Kidney epithelial cell (primary cell): Measurements from ENCODE around the gene NCR3LG1. TPM values are rescaled to one million over a fixed set of nuclear protein-coding genes. Genes with fewer than 3 reads are reported as not detected.

Experiments used
- DNase-seq: peaks from one replicate; pipeline ENCODE4 v3.0.0-alpha.2; 2010; ENCODE audit warnings: low read depth
- H3K27me3 ChIP-seq: 2 replicates; pipeline ENCODE4 v1.6.0; 2011; ENCODE audit warnings: low read length; ENCODE audit not compliant: control insufficient read depth, insufficient read depth
- H3K36me3 ChIP-seq: 2 replicates; pipeline ENCODE4 v1.5.1; 2011; ENCODE audit warnings: low read length; ENCODE audit not compliant: control insufficient read depth, insufficient read depth
- H3K4me3 ChIP-seq: 2 replicates; pipeline ENCODE4 v1.5.1; 2011; ENCODE audit warnings: low read depth, mild to moderate bottlenecking, control low read depth, low read length
- total RNA-seq: library from RNA; depleted of rRNA; stranded (reverse); fragments of >200 nt; gene quantifications from 2 replicates; pipeline ENCODE4 v1.2.3, GENCODE V29; 2015
- TF ChIP-seq, protein P1 (sequence below): IDR thresholded peaks from 2 replicates; pipeline ENCODE4 v1.5.1; 2011; ENCODE audit warnings: mild to moderate bottlenecking, moderate library complexity, low read length, control low read depth, inconsistent platforms; ENCODE audit not compliant: insufficient read depth, poor library complexity, severe bottlenecking

The NCR3LG1 gene
- total RNA-seq, 1 donor from 2014 or later: 10.1 TPM

DNA sequence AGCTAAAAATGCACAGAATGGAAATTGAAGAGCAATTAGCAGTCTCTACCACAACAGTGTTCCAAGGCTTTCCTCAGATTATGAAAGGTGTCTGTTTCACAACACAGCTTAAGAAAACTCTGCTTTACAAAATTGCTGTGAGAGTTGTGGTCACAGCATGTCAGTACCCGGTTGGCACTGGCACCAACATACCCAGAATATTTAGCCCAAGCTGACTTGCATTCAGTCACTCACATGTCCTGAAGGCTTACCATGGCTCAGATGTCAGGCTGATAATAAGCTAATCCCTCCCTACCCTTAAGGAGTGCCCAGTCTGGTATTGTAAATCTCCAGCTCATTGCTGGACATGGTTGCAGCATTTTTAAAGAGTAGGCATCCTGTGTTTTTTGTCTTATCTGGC, 14.9 kb downstream of the NCR3LG1 start:
- Histone ChIP-seq H3K4me3 (no peak overlapping the region), H3K27me3 (no peaks in the 10 kb centered on the region), H3K36me3 (no peaks in the 10 kb centered on the region)
- DNase-seq: no peak
- TF ChIP-seq, protein P1, sequence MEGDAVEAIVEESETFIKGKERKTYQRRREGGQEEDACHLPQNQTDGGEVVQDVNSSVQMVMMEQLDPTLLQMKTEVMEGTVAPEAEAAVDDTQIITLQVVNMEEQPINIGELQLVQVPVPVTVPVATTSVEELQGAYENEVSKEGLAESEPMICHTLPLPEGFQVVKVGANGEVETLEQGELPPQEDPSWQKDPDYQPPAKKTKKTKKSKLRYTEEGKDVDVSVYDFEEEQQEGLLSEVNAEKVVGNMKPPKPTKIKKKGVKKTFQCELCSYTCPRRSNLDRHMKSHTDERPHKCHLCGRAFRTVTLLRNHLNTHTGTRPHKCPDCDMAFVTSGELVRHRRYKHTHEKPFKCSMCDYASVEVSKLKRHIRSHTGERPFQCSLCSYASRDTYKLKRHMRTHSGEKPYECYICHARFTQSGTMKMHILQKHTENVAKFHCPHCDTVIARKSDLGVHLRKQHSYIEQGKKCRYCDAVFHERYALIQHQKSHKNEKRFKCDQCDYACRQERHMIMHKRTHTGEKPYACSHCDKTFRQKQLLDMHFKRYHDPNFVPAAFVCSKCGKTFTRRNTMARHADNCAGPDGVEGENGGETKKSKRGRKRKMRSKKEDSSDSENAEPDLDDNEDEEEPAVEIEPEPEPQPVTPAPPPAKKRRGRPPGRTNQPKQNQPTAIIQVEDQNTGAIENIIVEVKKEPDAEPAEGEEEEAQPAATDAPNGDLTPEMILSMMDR: no peak

DNA sequence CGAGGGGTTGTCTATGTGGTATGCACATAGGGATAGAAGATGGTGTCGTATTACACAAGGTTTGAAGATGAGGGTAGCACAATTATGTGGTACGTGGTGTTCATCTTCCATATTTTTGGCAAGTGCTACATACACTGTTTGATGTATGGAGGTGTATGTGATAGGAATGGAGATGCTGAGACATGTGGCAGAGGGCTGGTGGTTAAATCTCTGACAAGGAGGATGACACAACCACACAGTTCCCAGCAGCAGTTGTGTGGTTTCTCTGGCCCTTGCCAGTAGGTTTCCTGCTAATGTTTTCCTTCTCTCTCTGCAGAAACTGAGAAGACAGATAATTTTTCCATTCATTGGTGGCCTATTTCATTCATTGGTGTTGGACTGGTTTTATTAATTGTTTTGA, 17.0 kb downstream of the NCR3LG1 start:
- DNase-seq: no peak
- H3K36me3 ChIP-seq: no peaks in the 10 kb centered on the region
- H3K27me3 ChIP-seq: no peaks in the 10 kb centered on the region
- TF ChIP-seq, protein P1: no peak
- no peak overlapping the region for H3K4me3 ChIP-seq

DNA sequence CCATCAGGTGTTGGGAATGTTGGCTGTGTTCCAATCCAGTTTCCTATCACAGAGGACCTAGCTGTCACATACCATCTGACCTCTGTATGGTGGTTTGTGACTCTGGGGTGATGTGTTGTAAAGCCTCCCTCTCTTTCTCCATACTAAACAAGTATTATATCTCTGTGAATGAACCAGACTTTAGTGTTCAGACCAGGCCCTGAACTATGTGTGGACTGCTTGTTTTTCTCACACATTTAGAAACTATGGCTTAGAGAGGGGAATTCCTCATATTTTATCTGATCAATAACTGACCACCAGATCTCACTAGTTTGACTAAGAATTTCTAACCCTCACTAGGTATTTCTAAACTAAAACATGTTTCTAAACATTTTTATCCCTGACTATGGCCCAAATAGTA, 17.5 kb downstream of the NCR3LG1 start:
- no peak for DNase-seq
- TF ChIP-seq, protein P1: no peak
- H3K27me3 ChIP-seq: no peaks in the 10 kb centered on the region
- H3K36me3 ChIP-seq: no peaks in the 10 kb centered on the region
- no peak overlapping the region for H3K4me3 ChIP-seq

DNA sequence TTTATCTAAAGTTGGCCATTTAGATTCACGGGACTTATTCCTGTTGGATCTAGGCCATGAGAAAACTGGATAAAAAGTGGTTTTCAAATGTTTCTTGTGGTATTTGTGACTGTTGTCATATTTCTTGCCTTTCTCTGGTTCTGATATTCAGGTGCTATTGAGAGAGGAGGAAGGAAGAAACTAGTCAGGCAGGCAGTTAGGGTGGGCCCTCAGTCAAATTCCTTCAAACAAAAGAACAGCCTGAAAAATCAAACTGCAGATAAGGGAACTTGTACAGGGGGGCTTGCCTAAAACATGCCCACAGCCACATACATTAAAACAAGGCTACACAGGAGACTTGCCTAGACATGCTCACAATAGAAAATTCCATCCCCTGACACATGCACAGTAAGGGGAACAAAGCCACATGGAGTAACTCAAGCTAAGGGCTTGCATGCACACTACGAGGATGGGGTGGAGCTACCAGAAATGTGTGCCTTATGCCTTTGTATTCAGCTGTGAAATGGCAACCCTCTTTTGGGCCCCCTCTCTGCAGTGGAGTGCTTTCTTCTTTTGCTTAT, 18.2 kb downstream of the NCR3LG1 start:
- H3K27me3 ChIP-seq: no peaks in the 10 kb centered on the region
- no peaks in the 10 kb centered on the region for H3K36me3 ChIP-seq
- H3K4me3 ChIP-seq: no peak overlapping the region
- no peak for DNase-seq
- TF ChIP-seq, protein P1: no peak

DNA sequence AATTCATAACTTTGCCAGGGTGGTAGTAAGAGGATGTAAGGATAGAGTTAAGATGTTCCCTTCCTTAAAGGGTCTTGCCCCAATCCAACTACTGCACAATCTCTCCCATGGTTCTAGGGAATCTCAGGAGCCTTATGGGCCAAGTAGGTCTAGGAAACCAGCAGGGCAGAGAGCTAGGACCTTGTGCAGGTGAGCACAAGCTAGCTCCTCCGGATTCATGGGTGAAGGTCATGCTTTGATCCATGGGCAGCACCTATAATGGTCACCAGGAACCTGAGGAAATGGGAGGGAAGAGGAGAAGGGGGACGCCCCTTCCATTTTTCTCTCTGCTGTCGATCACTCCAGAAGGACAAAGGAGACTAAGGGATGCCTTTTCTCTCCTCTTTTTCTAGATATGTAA, 20.0 kb downstream of the NCR3LG1 start:
- TF ChIP-seq, protein P1: no peak
- no peak for DNase-seq
- Histone ChIP-seq H3K27me3 (no peaks in the 10 kb centered on the region), H3K4me3 (no peak overlapping the region), H3K36me3 (no peaks in the 10 kb centered on the region)

DNA sequence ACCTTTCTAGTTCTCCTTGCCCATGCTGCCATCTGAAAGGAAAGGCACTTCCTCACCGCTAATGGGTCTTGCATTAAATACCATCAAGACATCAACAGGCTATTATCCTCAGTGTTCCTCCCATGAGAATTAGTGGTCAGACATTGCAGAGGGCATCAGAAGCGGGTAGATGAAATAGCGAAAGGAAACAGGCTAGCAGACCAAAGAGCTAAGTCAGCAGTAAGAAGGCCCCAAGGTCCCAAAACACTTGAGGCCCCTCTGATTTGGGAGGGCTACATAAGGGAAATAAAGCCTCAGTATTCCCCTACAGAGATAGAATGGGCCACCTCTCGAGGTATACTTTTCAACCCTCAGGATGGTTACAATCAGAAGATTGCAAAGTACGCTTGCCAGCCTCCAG, 23.9 kb downstream of the NCR3LG1 start:
- TF ChIP-seq, protein P1: no peak
- no peak for DNase-seq
- Histone ChIP-seq H3K4me3 (no peak overlapping the region), H3K27me3 (no peaks in the 10 kb centered on the region), H3K36me3 (no peaks in the 10 kb centered on the region)
